Coronary artery (tissue), 2 donors: ENCODE data around the gene PKN2.

ENCODE experiments used
- DNase-seq: peaks from one replicate; pipeline ENCODE4 v3.0.0-alpha.2; 2017; ENCODE audit warnings: low spot score
- H3K27ac ChIP-seq, 2 donors: fragments of 200-600 bp; sonication (generic); one replicate each; pipeline ENCODE4 v1.5.1; 2016 to 2019
- H3K4me3 ChIP-seq: fragments of 200-600 bp; sonication (generic); 2 replicates; pipeline ENCODE4 v1.5.1; 2016; ENCODE audit warnings: mild to moderate bottlenecking, moderate library complexity
- CTCF ChIP-seq: fragments of 200-600 bp; sonication (generic); IDR thresholded peaks from one replicate; pipeline ENCODE4 v1.5.1; 2019; ENCODE audit warnings: antibody characterized with exemption

The PKN2 gene

GRCh38 chr1:88683541-88684481 is at the start of gene PKN2:
Gene PKN2 (plus strand): TSS chr1:88684273. CDS start chr1:88684581, 308 bp downstream.
- peak; percentile 99 for DNase-seq
- peak within 1 kb of the TSS; percentile 98 for H3K4me3 ChIP-seq
- no peak for TF ChIP-seq CTCF
- H3K27ac ChIP-seq: peak within 1 kb of the TSS; percentile 92 to 94

GRCh38 chr1:88634538-88634937 is 49.5 kb upstream of the PKN2 start:
- TF ChIP-seq CTCF: no peak
- DNase-seq: no peak
- no peak overlapping the region for H3K27ac ChIP-seq
- no peak overlapping the region for H3K4me3 ChIP-seq

- Histone ChIP-seq H3K4me3 (no peak overlapping the region), H3K27ac (no peak overlapping the region)
- no peak for TF ChIP-seq CTCF
- DNase-seq: no peak
Measured at GRCh38 chr1:88640060-88640459, 44.0 kb upstream of the PKN2 start.

- H3K27ac ChIP-seq: no peak overlapping the region
- no peak for TF ChIP-seq CTCF
Measured at GRCh38 chr1:88645886-88646285, 38.2 kb upstream of the PKN2 start.

GRCh38 chr1:88646476-88647248 is 37.4 kb upstream of the PKN2 start:
- H3K27ac ChIP-seq: no peak overlapping the region
- no peak for DNase-seq
- H3K4me3 ChIP-seq: no peak overlapping the region
- TF ChIP-seq CTCF: no peak

More at GRCh38 chr1:88645886-88646285, 38.2 kb upstream of the PKN2 start:
- no peak for DNase-seq
- H3K4me3 ChIP-seq: no peak overlapping the region

- DNase-seq: no peak
- no peak overlapping the region for H3K27ac ChIP-seq
- no peak for TF ChIP-seq CTCF
- no peak overlapping the region for H3K4me3 ChIP-seq
Measured at GRCh38 chr1:88647249-88647645, 36.8 kb upstream of the PKN2 start.
